Lung (tissue), 12 donors: ENCODE results near the gene CDK16. TPM values are rescaled to one million over a fixed set of nuclear protein-coding genes. Genes with fewer than 3 reads are reported as not detected.
A peak's percentile ranks its signal among the peaks of the same experiment; 100 is the strongest.

Experiments
- ATAC-seq: fragments of 200-7000 bp; cut with Tn5 transposase; one replicate; pipeline ENCODE4 v1.9.1; 2020; ENCODE audit warnings: moderate number of reproducible peaks; ENCODE audit not compliant: insufficient read depth, low FRiP score
- DNase-seq, 3 donors: peaks; one replicate each; pipeline ENCODE4 v3.0.0-alpha.2; 2013 to 2017
- H3K27ac ChIP-seq, 2 donors: one replicate each; pipeline ENCODE4 v1.5.1; 2013; ENCODE audit warnings: mild to moderate bottlenecking in 2 of 2, moderate library complexity in 2 of 2, control low read depth in 1 of 2, inconsistent platforms in 1 of 2, low read depth in 1 of 2, low read length in 1 of 2
- H3K27me3 ChIP-seq, 3 donors: one replicate each; pipeline ENCODE4 v1.5.1; 2013; ENCODE audit warnings: low read length in 2 of 3; ENCODE audit not compliant: control insufficient read depth in 3 of 3, insufficient read depth in 3 of 3
- H3K36me3 ChIP-seq, 4 donors: one replicate each; pipeline ENCODE4 v1.5.1; 2013; ENCODE audit warnings: low read length in 4 of 4, mild to moderate bottlenecking in 1 of 4, moderate library complexity in 1 of 4; ENCODE audit not compliant: control insufficient read depth in 4 of 4, insufficient read depth in 4 of 4
- H3K4me1 ChIP-seq, 5 donors: one replicate each; pipeline ENCODE4 v1.5.1; 2013; ENCODE audit warnings: low read length in 5 of 5, mild to moderate bottlenecking in 2 of 5, moderate library complexity in 1 of 5; ENCODE audit not compliant: control insufficient read depth in 5 of 5, insufficient read depth in 5 of 5
- H3K4me3 ChIP-seq: one replicate; pipeline ENCODE4 v1.5.1; 2013; ENCODE audit warnings: mild to moderate bottlenecking, control low read depth, moderate library complexity
- H3K9ac ChIP-seq, 2 donors: one replicate each; pipeline ENCODE4 v1.5.1; 2013; ENCODE audit warnings: low read length in 2 of 2, control low read depth in 1 of 2; ENCODE audit not compliant: insufficient read depth in 1 of 2
- H3K9me3 ChIP-seq, 4 donors: one replicate each; pipeline ENCODE4 v1.5.1; 2013; ENCODE audit warnings: low read length in 3 of 4, mild to moderate bottlenecking in 1 of 4, moderate library complexity in 1 of 4; ENCODE audit not compliant: control insufficient read depth in 4 of 4, insufficient read depth in 3 of 4
- WGBS, 2 donors: extraction: QIAGEN DNeasy Blood & Tissue Kit; methylation state at CpG; one replicate each; pipeline ENCODE4 v1.1.7; 2013; 5-methylcytosine and 5-hydroxymethylcytosine counted together
- polyA plus RNA-seq, 2 donors: library from polyadenylated mRNA; stranded (reverse); fragments of 200-250 nt; gene quantifications; one replicate each; pipeline ENCODE4 v1.2.1, GENCODE V29; 2013
- total RNA-seq, 2 donors: library from RNA; depleted of rRNA in 1 of 2; stranded (reverse); fragments of >200 nt in 1 of 2; gene quantifications; one replicate each; pipeline ENCODE4 v1.2.1, GENCODE V29; 2014 to 2021
- TF ChIP-seq, protein P1 (sequence below): IDR thresholded peaks from 2 replicates; pipeline ENCODE4 v1.5.1; 2012; ENCODE audit warnings: mild to moderate bottlenecking; ENCODE audit errors: control extremely low read depth, extremely low read depth
- donor health status: control.
- donor health status: control.
- donor health status: Bipolar disorder and iron deficiency.
- donor health status: healthy.
- donor health status: DM: yes; HTN: yes; CAD: no.

CDK16 gene
- total and polyA plus RNA-seq, 4 donors, result 50.1 to 93.5 (median 60.5) TPM

DNA sequence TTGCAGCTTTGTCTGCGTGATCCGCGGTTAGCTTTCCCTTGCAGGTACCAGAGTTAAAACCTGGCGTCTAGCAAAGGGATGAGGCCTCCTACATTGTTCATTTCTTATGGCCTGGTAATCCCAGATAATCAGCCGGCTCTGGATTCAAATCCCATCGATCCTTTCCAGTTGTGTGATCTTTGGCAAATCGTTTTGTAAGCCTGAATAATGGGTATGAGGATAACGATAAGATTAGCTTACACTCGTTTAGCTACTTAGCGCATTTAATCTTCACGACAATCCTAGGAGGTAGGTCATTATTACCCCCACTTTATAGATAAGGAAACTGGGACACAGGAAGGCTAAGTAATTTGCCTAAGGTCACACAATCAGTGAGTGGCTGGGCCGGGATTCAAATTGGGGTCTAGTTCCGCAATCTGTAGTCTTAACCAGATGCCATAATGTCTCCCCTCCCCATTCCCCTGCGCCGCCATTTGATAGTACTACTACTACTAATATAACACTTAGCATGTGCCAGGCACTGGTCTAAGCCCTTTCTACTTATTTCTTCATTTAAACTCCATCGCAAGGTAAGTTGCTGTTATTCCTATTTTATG lies 26.6 kb upstream of the CDK16 start:
- Histone ChIP-seq H3K4me3 (no peak overlapping the region), H3K36me3 (peaks cover 0 to 8% (median 0%) of the 10 kb centered on the region in 4 donors), H3K27me3 (peaks cover 0 to 25% (median 19%) of the 10 kb centered on the region in 3 donors), H3K9ac (no peak overlapping the region), H3K27ac (no peak overlapping the region), H3K9me3 (no peaks in the 10 kb centered on the region), H3K4me1 (peaks cover 7 to 29% (median 10%) of the 10 kb centered on the region in 5 donors)
- whole genome bisulfite sequencing, 2 donors, result 56 to 66% methylated on average over 16 of the region's 16 CpGs
- ATAC-seq (no peak), DNase-seq (no peak)
- TF ChIP-seq, protein P1, sequence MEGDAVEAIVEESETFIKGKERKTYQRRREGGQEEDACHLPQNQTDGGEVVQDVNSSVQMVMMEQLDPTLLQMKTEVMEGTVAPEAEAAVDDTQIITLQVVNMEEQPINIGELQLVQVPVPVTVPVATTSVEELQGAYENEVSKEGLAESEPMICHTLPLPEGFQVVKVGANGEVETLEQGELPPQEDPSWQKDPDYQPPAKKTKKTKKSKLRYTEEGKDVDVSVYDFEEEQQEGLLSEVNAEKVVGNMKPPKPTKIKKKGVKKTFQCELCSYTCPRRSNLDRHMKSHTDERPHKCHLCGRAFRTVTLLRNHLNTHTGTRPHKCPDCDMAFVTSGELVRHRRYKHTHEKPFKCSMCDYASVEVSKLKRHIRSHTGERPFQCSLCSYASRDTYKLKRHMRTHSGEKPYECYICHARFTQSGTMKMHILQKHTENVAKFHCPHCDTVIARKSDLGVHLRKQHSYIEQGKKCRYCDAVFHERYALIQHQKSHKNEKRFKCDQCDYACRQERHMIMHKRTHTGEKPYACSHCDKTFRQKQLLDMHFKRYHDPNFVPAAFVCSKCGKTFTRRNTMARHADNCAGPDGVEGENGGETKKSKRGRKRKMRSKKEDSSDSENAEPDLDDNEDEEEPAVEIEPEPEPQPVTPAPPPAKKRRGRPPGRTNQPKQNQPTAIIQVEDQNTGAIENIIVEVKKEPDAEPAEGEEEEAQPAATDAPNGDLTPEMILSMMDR, result no peak

GRCh38 chrX:47193475-47194193 lies 24.8 kb upstream of the CDK16 start, which contains the start of gene UBA1:
UBA1 (plus strand) TSS chrX:47193829; CDS start chrX:47198803, 4,974 bp downstream.
- Histone ChIP-seq H3K4me3 (peak within 1 kb of the TSS; percentile 93), H3K27me3 (peaks cover 0 to 16% (median 13%) of the 10 kb centered on the region in 3 donors), H3K9me3 (no peaks in the 10 kb centered on the region), H3K36me3 (peaks cover 0 to 19% (median 5%) of the 10 kb centered on the region in 4 donors), H3K27ac (peak within 1 kb of the TSS; percentile 93 to 99), H3K9ac (peak within 1 kb of the TSS; percentile 88 to 93), H3K4me1 (peaks cover 8 to 37% (median 17%) of the 10 kb centered on the region in 5 donors)
- 0 to 1% methylated on average over 15 to 50 of the region's 50 CpGs for WGBS, 2 donors
- ATAC-seq (peak; percentile 93), DNase-seq (peak; percentile 95 to 98 (median 98))
- TF ChIP-seq, protein P1, result peak; percentile 98

- peak overlapping the region; percentile 93 to 99 for H3K27ac ChIP-seq
- peak overlapping the region; percentile 88 to 93 for H3K9ac ChIP-seq
- DNase-seq (no peak), ATAC-seq (no peak)
- peak overlapping the region; percentile 93 for H3K4me3 ChIP-seq
- peaks cover 0 to 25% (median 11%) of the 10 kb centered on the region in 4 donors for H3K36me3 ChIP-seq
- 11 to 20% methylated on average over 11 to 14 of the region's 14 CpGs for WGBS, 2 donors
- peaks cover 8 to 37% (median 17%) of the 10 kb centered on the region in 5 donors for H3K4me1 ChIP-seq
- peaks cover 0 to 14% (median 13%) of the 10 kb centered on the region in 3 donors for H3K27me3 ChIP-seq
- H3K9me3 ChIP-seq, result peaks cover 0 to 3% (median 0%) of the 10 kb centered on the region in 4 donors
- TF ChIP-seq, protein P1, result no peak
Observed at GRCh38 chrX:47194194-47194787, 24.2 kb upstream of the CDK16 start.
